ENCODE measurements around the gene CRYBB2. TPM values are rescaled to one million over a fixed set of nuclear protein-coding genes. Genes with fewer than 3 reads are reported as not detected.
"Not testable (repeated sequence)": the region's sequence is repeated elsewhere in the genome, so short reads cannot be mapped to it uniquely, and the experiment has no call there.

CRYBB2 gene
- total RNA-seq, 2 experiments from 2014 or later: not detected

GRCh38 chr22:25203082-25203481 lies 16.4 kb upstream of the CRYBB2 start:
- H3K36me3 Mint-ChIP-seq: no peaks in the 10 kb centered on the region

GRCh38 chr22:25204547-25204946 lies 14.9 kb upstream of the CRYBB2 start:
- not testable (repeated sequence) for H3K27me3 Mint-ChIP-seq; H3K27ac Mint-ChIP-seq; ATAC-seq; H3K36me3 Mint-ChIP-seq; DNase-seq; H3K4me3 Mint-ChIP-seq; H3K9me3 Mint-ChIP-seq (ENCODE audit: low read depth)
- H3K4me1 Mint-ChIP-seq: peaks cover 16% of the 10 kb centered on the region
- CTCF ChIA-PET: interaction anchor here (0.6 to 1.4 kb wide), 2 partner anchors 129 to 403 kb away, joined by 3 read pairs; no protein-coding TSS in a partner anchor

More at GRCh38 chr22:25203082-25203481, 16.4 kb upstream of the CRYBB2 start:
- no peaks in the 10 kb centered on the region for H3K27me3 Mint-ChIP-seq
- H3K4me3 Mint-ChIP-seq: no peak overlapping the region
- H3K27ac Mint-ChIP-seq: no peak overlapping the region
- CTCF ChIA-PET: interaction anchor here (1.1 to 3.4 kb wide), 14 partner anchors 9 to 1164 kb away, joined by 3 to 31 read pairs (median 4); no protein-coding TSS in a partner anchor
- H3K4me1 Mint-ChIP-seq: peaks cover 16% of the 10 kb centered on the region
- no peaks in the 10 kb centered on the region for H3K9me3 Mint-ChIP-seq (ENCODE audit: low read depth)
- ATAC-seq (no peak), DNase-seq (no peak)

DNA sequence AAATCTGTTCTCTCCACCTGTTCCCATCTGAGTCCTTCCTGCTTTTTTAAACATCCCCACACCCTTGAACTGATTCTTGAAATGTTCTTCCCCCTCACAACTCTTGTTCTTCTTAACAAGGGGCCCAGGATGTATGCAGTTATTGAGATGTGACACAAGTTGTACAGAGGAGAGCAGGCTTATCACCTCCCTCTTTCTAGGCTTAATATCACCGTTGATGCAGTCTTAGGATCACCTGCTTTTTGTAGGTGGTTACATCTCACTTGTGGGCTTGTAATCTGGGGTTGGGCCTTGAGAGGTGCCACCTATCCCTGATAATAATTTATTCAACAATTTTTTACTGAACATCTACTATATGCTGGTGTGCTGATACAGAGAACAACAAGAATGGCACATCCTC lies 13.6 kb upstream of the CRYBB2 start:
- Mint-ChIP-seq H3K36me3 (no peaks in the 10 kb centered on the region), H3K9me3 (ENCODE audit: low read depth) (no peaks in the 10 kb centered on the region), H3K27me3 (no peaks in the 10 kb centered on the region), H3K4me1 (peaks cover 12% of the 10 kb centered on the region), H3K27ac (no peak overlapping the region), H3K4me3 (no peak overlapping the region)
- CTCF ChIA-PET: no interaction called here
- no peak for ATAC-seq
- no peak for DNase-seq

- DNase-seq (no peak), ATAC-seq (no peak)
- Mint-ChIP-seq H3K27ac (no peak overlapping the region), H3K36me3 (no peaks in the 10 kb centered on the region), H3K9me3 (ENCODE audit: low read depth) (no peaks in the 10 kb centered on the region), H3K4me3 (no peak overlapping the region), H3K27me3 (no peaks in the 10 kb centered on the region), H3K4me1 (peaks cover 2% of the 10 kb centered on the region)
- CTCF ChIA-PET: no interaction called here
These were observed 12.4 kb upstream of the CRYBB2 start for GRCh38 chr22:25206998-25207397.

GRCh38 chr22:25207553-25208157 lies 11.8 kb upstream of the CRYBB2 start:
- CTCF ChIA-PET: no interaction called here

DNA sequence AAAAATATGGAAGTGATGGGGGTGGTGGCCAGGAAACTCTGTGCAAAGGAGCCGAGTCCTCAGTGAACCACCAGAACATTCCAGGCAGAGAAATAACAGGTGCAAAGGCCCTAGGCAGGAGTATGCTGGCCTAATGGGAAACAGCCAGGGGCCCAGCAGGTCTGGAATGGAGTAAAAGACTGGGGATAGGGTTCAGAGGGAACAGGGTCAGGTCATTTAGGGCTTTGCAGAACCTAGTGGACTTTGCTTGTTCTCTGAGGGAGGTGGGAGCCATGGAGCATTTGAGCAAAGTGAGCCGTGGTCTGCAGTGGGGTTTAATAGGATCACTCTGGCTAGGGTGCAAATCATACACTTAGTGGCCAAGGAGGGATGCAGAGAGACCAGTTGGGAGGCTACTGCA lies 11.1 kb upstream of the CRYBB2 start:
- Mint-ChIP-seq H3K36me3 (no peaks in the 10 kb centered on the region), H3K4me1 (no peaks in the 10 kb centered on the region), H3K27ac (no peak overlapping the region), H3K27me3 (peaks cover 3% of the 10 kb centered on the region), H3K9me3 (ENCODE audit: low read depth) (no peaks in the 10 kb centered on the region), H3K4me3 (no peak overlapping the region)
- CTCF ChIA-PET: no interaction called here
- no peak for ATAC-seq
- DNase-seq: no peak

More at GRCh38 chr22:25207553-25208157, 11.8 kb upstream of the CRYBB2 start:
- no peak overlapping the region for H3K27ac Mint-ChIP-seq
- ATAC-seq (no peak), DNase-seq (no peak)
- peaks cover 3% of the 10 kb centered on the region for H3K27me3 Mint-ChIP-seq
- no peaks in the 10 kb centered on the region for H3K9me3 Mint-ChIP-seq (ENCODE audit: low read depth)
- H3K4me1 Mint-ChIP-seq: no peaks in the 10 kb centered on the region
- no peak overlapping the region for H3K4me3 Mint-ChIP-seq
- no peaks in the 10 kb centered on the region for H3K36me3 Mint-ChIP-seq

GRCh38 chr22:25208743-25209505 lies 10.5 kb upstream of the CRYBB2 start:
- Mint-ChIP-seq H3K4me1 (no peaks in the 10 kb centered on the region), H3K4me3 (no peak overlapping the region), H3K36me3 (no peaks in the 10 kb centered on the region), H3K27me3 (peaks cover 5% of the 10 kb centered on the region), H3K27ac (no peak overlapping the region), H3K9me3 (ENCODE audit: low read depth) (peaks cover 2% of the 10 kb centered on the region)
- DNase-seq (no peak), ATAC-seq (no peak)
- CTCF ChIA-PET: no interaction called here

DNA sequence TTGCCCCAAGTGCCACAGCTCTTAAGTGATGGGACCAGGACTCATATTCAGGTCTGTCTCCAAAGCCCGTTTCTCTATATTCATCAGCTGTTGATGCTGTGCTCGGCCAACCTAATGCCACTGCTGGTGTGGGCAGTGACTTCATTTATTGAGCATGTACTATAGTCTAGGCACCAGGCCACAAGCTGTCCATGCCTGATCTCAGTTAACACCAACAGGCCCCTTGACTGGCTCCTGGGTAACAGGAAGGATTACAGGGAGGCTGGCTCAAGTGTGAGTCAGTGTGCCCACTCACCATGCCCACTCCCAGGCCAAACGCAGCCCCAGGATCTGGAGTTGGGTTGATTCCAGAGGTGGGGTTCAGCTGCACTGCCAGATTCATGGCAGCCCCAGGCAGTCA lies 8.6 kb upstream of the CRYBB2 start:
- CTCF ChIA-PET: interaction anchor here (2.7 kb wide), 1 partner anchor 8 kb away, joined by 13 read pairs; no protein-coding TSS in a partner anchor
- Mint-ChIP-seq H3K4me3 (no peak overlapping the region), H3K4me1 (no peaks in the 10 kb centered on the region), H3K27me3 (peaks cover 5% of the 10 kb centered on the region), H3K9me3 (ENCODE audit: low read depth) (peaks cover 2% of the 10 kb centered on the region), H3K27ac (no peak overlapping the region), H3K36me3 (no peaks in the 10 kb centered on the region)
- ATAC-seq: no peak
- no peak for DNase-seq

DNA sequence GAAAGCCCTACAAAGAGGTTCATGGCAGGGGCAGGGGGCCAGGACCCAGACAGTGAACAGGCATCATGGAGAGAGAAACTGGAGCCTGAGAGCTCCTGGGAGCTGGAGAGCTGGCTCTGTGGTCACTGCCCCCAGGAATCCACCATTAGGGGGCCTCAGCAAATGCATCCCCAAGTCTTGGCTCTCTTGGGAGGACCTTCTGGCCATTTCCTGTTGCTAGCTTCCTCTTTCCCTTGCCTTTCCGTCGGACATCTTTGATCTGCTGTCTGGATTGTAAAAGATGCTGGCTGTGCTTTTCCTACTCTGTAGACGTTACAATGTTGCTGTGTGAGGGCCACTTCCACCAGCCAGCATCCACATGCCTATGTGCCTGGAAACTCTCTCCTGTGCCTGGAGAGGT lies 7.1 kb upstream of the CRYBB2 start:
- Mint-ChIP-seq H3K27ac (no peak overlapping the region), H3K36me3 (no peaks in the 10 kb centered on the region), H3K4me1 (no peaks in the 10 kb centered on the region), H3K9me3 (ENCODE audit: low read depth) (peaks cover 2% of the 10 kb centered on the region), H3K27me3 (peaks cover 9% of the 10 kb centered on the region), H3K4me3 (no peak overlapping the region)
- CTCF ChIA-PET: interaction anchor here (2.7 kb wide), 1 partner anchor 10 kb away, joined by 13 read pairs; no protein-coding TSS in a partner anchor
- DNase-seq (no peak), ATAC-seq (no peak)

- Mint-ChIP-seq H3K9me3 (ENCODE audit: low read depth) (peaks cover 2% of the 10 kb centered on the region), H3K4me1 (no peaks in the 10 kb centered on the region), H3K27ac (no peak overlapping the region), H3K27me3 (peaks cover 9% of the 10 kb centered on the region), H3K4me3 (no peak overlapping the region), H3K36me3 (no peaks in the 10 kb centered on the region)
- ATAC-seq: no peak
- no peak for DNase-seq
- CTCF ChIA-PET: interaction anchor here (1.3 to 2.7 kb wide), 2 partner anchors 11 kb away, joined by 4 to 13 read pairs; no protein-coding TSS in a partner anchor
These were observed 6.2 kb upstream of the CRYBB2 start for GRCh38 chr22:25213221-25213620.

- CTCF ChIA-PET: no interaction called here
- Mint-ChIP-seq H3K27me3 (peaks cover 9% of the 10 kb centered on the region), H3K4me1 (no peaks in the 10 kb centered on the region), H3K9me3 (ENCODE audit: low read depth) (peaks cover 2% of the 10 kb centered on the region), H3K27ac (no peak overlapping the region), H3K36me3 (no peaks in the 10 kb centered on the region), H3K4me3 (no peak overlapping the region)
- DNase-seq: no peak
- no peak for ATAC-seq
These were observed 3.2 kb upstream of the CRYBB2 start for GRCh38 chr22:25216230-25216629.

GRCh38 chr22:25219948-25220442 lies 556 bp downstream of the CRYBB2 start:
- Mint-ChIP-seq H3K27ac (no peak overlapping the region), H3K36me3 (no peaks in the 10 kb centered on the region), H3K27me3 (peaks cover 9% of the 10 kb centered on the region), H3K4me1 (no peaks in the 10 kb centered on the region), H3K9me3 (ENCODE audit: low read depth) (no peaks in the 10 kb centered on the region), H3K4me3 (no peak overlapping the region)
- DNase-seq: no peak
- no peak for ATAC-seq
- CTCF ChIA-PET: no interaction called here

DNA sequence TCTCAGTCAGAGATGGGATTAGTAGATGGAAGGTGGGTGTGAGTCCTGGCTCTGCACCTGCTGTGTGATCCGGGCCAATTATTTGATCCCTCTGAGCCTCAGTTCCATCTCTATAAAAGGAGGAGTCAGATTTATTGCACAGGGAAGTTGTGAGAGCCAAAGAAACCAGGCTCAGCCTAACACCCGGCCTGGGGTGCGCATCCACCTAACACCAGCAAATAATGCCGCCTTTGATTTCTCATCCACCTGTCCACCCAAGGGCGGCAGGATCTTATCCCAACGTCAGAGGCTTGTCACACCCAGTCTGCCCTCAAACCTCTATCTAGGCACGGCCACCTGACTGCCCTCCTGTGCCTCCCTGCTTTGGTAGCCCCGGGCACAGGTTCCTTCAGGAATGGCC lies 2.4 kb downstream of the CRYBB2 start:
- H3K27ac Mint-ChIP-seq: no peak overlapping the region
- DNase-seq: no peak
- H3K36me3 Mint-ChIP-seq: no peaks in the 10 kb centered on the region
- CTCF ChIA-PET: no interaction called here
- no peaks in the 10 kb centered on the region for H3K4me1 Mint-ChIP-seq
- H3K4me3 Mint-ChIP-seq: no peak overlapping the region
- H3K27me3 Mint-ChIP-seq: peaks cover 18% of the 10 kb centered on the region
- no peak for ATAC-seq
- no peaks in the 10 kb centered on the region for H3K9me3 Mint-ChIP-seq (ENCODE audit: low read depth)
